Measurements from ENCODE around the gene LARP1B. TPM values are rescaled to one million over a fixed set of nuclear protein-coding genes. Genes with fewer than 3 reads are reported as not detected.
A peak's percentile ranks its signal among the peaks of the same experiment; 100 is the strongest.
"Not testable (repeated sequence)": the region's sequence is repeated elsewhere in the genome, so short reads cannot be mapped to it uniquely, and the experiment has no call there.

Gene LARP1B
- total RNA-seq, 2 donors from 2014 or later = 18.0 to 30.9 TPM

DNA sequence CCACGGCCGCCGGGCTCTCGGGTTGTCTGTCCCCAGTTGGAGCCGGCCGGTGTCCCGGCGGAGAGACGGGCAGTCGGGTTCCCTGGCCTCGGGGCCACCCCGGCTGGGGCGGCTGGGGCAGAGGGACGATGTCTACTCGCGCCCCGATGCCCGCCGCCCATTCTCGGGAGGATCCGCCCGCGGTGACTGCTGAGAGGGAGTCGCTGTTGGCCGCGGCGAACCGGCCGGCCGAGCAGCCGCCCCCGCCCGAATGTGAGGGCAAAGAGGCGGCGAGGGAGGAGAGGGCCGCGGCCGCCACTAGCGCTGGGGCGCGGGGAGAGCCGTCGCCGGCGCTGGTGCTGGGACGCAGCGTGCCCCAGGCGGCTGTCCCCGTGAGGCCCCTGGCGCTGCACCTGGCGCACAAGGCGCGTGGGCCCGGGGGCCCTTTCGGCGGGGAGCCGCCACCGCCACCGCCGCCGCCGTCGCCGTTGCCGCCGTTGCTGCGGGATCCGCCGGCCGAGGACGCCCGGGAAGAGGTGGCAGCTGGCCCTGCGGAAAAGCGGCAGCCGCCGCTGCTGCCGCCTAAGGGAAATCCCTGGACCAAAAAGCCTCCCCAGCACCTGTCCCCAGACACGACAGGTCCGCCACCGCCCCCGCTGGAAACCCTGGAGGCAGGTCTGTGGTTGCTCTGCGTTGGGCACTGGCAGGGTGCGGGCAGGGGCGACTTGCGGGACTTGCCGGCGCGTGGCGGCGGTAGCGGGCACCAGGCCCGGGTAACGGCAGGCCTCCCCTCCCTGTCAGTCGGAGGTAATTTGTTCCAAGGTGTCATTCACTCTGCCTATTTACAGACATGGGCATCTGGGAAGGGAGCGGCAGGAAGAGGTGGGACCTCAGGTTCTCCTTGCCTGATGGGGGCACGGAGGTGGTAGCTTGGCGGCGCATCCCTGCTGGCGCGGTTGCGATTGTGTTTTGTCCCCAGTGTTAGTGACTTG lies 739 bp downstream of the LARP1B start:
- peak; percentile 70 for DNase-seq (ENCODE audit: low spot score)
- H3K4me1 Mint-ChIP-seq (ENCODE audit: low read depth in 2 of 2) = peaks cover 0 to 5% of the 10 kb centered on the region in 2 donors
- no peak overlapping the region for H3K27ac Mint-ChIP-seq
- H3K27me3 Mint-ChIP-seq = no peaks in the 10 kb centered on the region
- peak overlapping the region; percentile 90 for H3K4me3 Mint-ChIP-seq
- no peaks in the 10 kb centered on the region for H3K36me3 Mint-ChIP-seq
- H3K9me3 Mint-ChIP-seq = no peaks in the 10 kb centered on the region
- peak; percentile 26 to 44 for ATAC-seq

DNA sequence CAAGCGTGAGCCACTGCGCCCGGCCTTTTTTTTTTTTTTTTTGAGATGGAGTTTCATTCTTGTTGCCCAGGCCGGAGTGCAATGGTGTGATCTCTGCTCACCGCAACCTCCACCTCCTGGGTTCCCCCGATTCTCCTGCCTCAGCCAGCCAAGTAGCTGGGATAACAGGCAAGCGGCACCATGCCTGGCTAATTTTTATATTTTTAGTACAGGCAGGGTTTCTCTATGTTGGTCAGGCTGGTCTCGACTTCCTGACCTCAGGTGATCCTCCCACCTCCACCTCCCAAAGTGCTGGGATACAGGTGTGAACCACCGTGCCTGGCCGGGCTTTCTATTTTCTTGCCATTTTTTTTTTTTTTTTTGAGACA lies 5.3 kb downstream of the LARP1B start:
- not testable (repeated sequence) for ATAC-seq; H3K4me3 Mint-ChIP-seq; H3K27ac Mint-ChIP-seq; DNase-seq (ENCODE audit: low spot score); H3K4me1 Mint-ChIP-seq (ENCODE audit: low read depth in 2 of 2); H3K36me3 Mint-ChIP-seq; H3K27me3 Mint-ChIP-seq; H3K9me3 Mint-ChIP-seq

DNA sequence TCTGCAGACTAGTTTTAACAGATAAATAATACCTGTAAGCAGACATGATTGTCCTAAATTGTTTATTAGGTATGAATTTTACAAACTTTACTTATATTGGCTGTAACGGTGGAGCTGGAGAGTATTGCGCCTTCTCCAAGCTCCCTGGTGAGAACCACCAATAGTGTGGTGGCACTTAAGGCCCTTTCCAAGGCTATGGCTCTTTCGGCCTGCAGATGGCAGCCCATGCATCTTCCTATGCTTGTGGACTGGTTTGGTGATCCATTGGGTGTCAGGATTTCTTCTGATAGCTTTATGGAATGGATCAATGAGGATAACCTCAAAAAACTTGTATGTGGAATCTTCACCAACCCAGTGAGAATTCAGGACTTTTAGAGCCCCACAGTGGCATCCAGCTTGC lies 7.8 kb downstream of the LARP1B start:
- Mint-ChIP-seq H3K4me3 (no peak overlapping the region), H3K27ac (no peak overlapping the region), H3K27me3 (no peaks in the 10 kb centered on the region), H3K9me3 (no peaks in the 10 kb centered on the region), H3K36me3 (no peaks in the 10 kb centered on the region), H3K4me1 (ENCODE audit: low read depth in 2 of 2) (no peaks in the 10 kb centered on the region)
- ATAC-seq = no peak
- DNase-seq (ENCODE audit: low spot score) = no peak

- DNase-seq (ENCODE audit: low spot score) (no peak), ATAC-seq (no peak)
- H3K4me3 Mint-ChIP-seq = no peak overlapping the region
- H3K4me1 Mint-ChIP-seq (ENCODE audit: low read depth in 2 of 2) = no peaks in the 10 kb centered on the region
- H3K27me3 Mint-ChIP-seq = no peaks in the 10 kb centered on the region
- H3K36me3 Mint-ChIP-seq = peaks cover 12% of the 10 kb centered on the region
- H3K27ac Mint-ChIP-seq = no peak overlapping the region
- H3K9me3 Mint-ChIP-seq = no peaks in the 10 kb centered on the region
Observed at GRCh38 chr4:128076464-128076863, 15.4 kb downstream of the LARP1B start.

GRCh38 chr4:128095293-128095692 lies 34.2 kb downstream of the LARP1B start:
- H3K27me3 Mint-ChIP-seq; H3K4me3 Mint-ChIP-seq; H3K4me1 Mint-ChIP-seq (ENCODE audit: low read depth in 2 of 2); H3K9me3 Mint-ChIP-seq; ATAC-seq; DNase-seq (ENCODE audit: low spot score); H3K27ac Mint-ChIP-seq: not testable (repeated sequence)
- peaks cover 15% of the 10 kb centered on the region for H3K36me3 Mint-ChIP-seq

DNA sequence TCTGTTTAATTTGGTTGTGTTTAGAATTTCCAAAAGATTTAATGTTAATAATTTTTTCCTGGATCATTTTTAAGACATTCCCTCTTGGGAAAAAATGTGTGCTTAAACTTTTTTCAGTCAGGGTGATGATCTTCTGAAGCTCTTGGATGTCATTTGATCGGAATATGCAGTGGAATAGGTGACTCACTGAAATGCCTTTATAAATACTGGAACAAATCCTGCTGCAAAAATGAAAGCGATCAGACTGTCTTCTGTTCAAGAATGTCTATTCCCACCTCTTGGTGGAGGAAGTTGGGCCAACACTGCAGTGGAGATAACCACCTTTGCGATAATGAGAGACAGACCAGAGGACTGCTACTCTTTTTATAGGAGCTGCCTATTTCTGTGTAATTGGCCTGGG lies 46.7 kb downstream of the LARP1B start:
- DNase-seq (ENCODE audit: low spot score) (no peak), ATAC-seq (no peak)
- no peaks in the 10 kb centered on the region for H3K27me3 Mint-ChIP-seq
- H3K36me3 Mint-ChIP-seq = no peaks in the 10 kb centered on the region
- H3K9me3 Mint-ChIP-seq = no peaks in the 10 kb centered on the region
- H3K4me1 Mint-ChIP-seq (ENCODE audit: low read depth in 2 of 2) = no peaks in the 10 kb centered on the region
- H3K27ac Mint-ChIP-seq = no peak overlapping the region
- H3K4me3 Mint-ChIP-seq = no peak overlapping the region

GRCh38 chr4:128123036-128123435 lies 61.9 kb downstream of the LARP1B start:
- no peaks in the 10 kb centered on the region for H3K9me3 Mint-ChIP-seq
- H3K27me3 Mint-ChIP-seq = no peaks in the 10 kb centered on the region
- no peaks in the 10 kb centered on the region for H3K4me1 Mint-ChIP-seq (ENCODE audit: low read depth in 2 of 2)
- no peak for ATAC-seq
- no peak overlapping the region for H3K4me3 Mint-ChIP-seq
- H3K36me3 Mint-ChIP-seq = peaks cover 6% of the 10 kb centered on the region
- no peak for DNase-seq (ENCODE audit: low spot score)
- H3K27ac Mint-ChIP-seq = no peak overlapping the region

DNA sequence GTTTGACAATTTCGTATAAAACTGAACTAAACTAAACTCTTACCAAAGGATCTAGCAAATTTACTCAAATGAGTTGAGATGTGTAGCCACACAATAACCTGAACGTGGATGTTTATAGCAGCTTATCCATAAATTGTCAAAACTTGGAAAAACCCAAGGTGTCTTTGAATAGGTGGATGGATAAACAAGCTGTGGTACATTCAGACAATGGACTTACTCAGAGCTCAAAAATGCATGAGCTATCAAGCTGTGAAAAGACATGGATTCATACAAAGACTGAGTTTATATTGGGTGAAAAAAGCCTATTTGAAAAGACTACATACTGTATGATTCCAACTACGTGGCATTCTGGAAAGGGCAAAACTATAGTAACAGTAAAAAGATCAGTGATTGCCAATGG lies 69.5 kb downstream of the LARP1B start:
- H3K4me3 Mint-ChIP-seq = no peak overlapping the region
- no peaks in the 10 kb centered on the region for H3K4me1 Mint-ChIP-seq (ENCODE audit: low read depth in 2 of 2)
- H3K9me3 Mint-ChIP-seq = peaks cover 3% of the 10 kb centered on the region
- H3K36me3 Mint-ChIP-seq = no peaks in the 10 kb centered on the region
- H3K27me3 Mint-ChIP-seq = no peaks in the 10 kb centered on the region
- ATAC-seq = no peak
- H3K27ac Mint-ChIP-seq = no peak overlapping the region
- no peak for DNase-seq (ENCODE audit: low spot score)

- ATAC-seq (no peak), DNase-seq (ENCODE audit: low spot score) (no peak)
- no peak overlapping the region for H3K4me3 Mint-ChIP-seq
- peaks cover 3% of the 10 kb centered on the region for H3K9me3 Mint-ChIP-seq
- H3K36me3 Mint-ChIP-seq = no peaks in the 10 kb centered on the region
- no peak overlapping the region for H3K27ac Mint-ChIP-seq
- H3K27me3 Mint-ChIP-seq = no peaks in the 10 kb centered on the region
- H3K4me1 Mint-ChIP-seq (ENCODE audit: low read depth in 2 of 2) = no peaks in the 10 kb centered on the region
Observed at GRCh38 chr4:128134925-128135324, 73.8 kb downstream of the LARP1B start.

DNA sequence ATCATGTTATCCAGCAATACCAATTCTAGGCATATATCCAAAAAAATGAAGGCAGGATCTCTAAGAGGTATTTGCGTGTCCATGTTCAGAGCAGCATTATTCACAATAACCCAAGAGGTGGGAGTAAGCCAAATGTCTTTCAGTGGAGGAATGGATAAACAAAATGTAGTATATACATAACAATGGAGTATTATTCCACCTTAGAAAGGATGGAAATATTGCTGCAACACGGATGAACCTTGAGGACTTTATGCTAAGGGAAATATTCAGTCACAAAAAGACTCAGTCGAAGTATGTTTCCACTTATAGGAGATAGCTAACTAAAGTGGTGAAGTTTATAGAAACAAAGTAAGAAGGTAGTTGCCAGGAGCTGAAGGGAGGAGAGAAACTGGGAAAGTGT lies 74.3 kb downstream of the LARP1B start:
- Mint-ChIP-seq H3K27ac (no peak overlapping the region), H3K27me3 (no peaks in the 10 kb centered on the region), H3K36me3 (no peaks in the 10 kb centered on the region), H3K9me3 (peaks cover 3% of the 10 kb centered on the region), H3K4me3 (no peak overlapping the region), H3K4me1 (ENCODE audit: low read depth in 2 of 2) (no peaks in the 10 kb centered on the region)
- ATAC-seq (no peak), DNase-seq (ENCODE audit: low spot score) (no peak)

DNA sequence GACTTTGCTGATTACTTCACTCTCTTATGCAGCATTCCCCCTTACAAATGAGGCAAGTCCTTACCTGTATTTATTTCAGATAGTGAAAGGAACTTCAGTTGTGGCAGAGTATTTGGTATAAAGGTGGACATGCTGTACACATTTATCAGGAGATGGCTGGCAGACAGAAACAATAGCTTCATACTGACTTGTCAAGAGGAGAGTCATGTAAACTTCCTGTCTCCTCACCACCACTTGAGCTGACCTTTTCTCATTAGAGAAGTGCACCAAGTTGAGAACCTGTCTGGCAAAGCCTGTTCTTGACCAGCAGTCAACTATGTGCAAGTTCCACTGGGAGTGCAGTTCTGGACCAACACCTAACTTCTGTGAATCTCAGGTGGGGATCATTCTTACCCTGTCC lies 80.8 kb downstream of the LARP1B start:
- no peak for ATAC-seq
- H3K4me3 Mint-ChIP-seq = no peak overlapping the region
- no peak overlapping the region for H3K27ac Mint-ChIP-seq
- DNase-seq (ENCODE audit: low spot score) = no peak
- H3K27me3 Mint-ChIP-seq = no peaks in the 10 kb centered on the region
- no peaks in the 10 kb centered on the region for H3K9me3 Mint-ChIP-seq
- H3K4me1 Mint-ChIP-seq (ENCODE audit: low read depth in 2 of 2) = no peaks in the 10 kb centered on the region
- H3K36me3 Mint-ChIP-seq = peaks cover 25% of the 10 kb centered on the region

- H3K4me3 Mint-ChIP-seq = no peak overlapping the region
- H3K27ac Mint-ChIP-seq = no peak overlapping the region
- no peaks in the 10 kb centered on the region for H3K4me1 Mint-ChIP-seq (ENCODE audit: low read depth in 2 of 2)
- no peak for ATAC-seq
- H3K27me3 Mint-ChIP-seq = no peaks in the 10 kb centered on the region
- H3K9me3 Mint-ChIP-seq = no peaks in the 10 kb centered on the region
- no peak for DNase-seq (ENCODE audit: low spot score)
- H3K36me3 Mint-ChIP-seq = peaks cover 25% of the 10 kb centered on the region
Observed at GRCh38 chr4:128145727-128146126, 84.6 kb downstream of the LARP1B start.

DNA sequence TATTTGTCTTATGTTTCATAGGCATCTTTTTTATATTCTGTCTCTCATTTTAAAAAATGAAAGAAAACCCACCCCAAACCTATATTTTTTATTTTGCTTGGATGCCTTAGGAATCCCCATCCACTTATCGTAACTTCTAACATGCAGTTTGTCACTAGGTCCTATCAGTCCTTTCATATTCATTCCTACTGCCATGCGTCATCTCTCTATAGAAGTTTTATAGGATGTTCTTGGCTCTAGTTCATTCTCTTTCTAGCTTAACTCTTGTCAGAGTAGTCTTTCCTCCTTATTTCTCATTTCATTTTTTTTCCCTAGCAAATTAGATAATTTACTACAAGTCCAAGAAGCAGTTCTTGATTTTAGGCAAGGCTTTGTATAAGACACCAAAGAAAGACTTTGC lies 92.7 kb downstream of the LARP1B start:
- no peak overlapping the region for H3K27ac Mint-ChIP-seq
- no peaks in the 10 kb centered on the region for H3K4me1 Mint-ChIP-seq (ENCODE audit: low read depth in 2 of 2)
- DNase-seq (ENCODE audit: low spot score) (no peak), ATAC-seq (no peak)
- no peak overlapping the region for H3K4me3 Mint-ChIP-seq
- peaks cover 5% of the 10 kb centered on the region for H3K9me3 Mint-ChIP-seq
- no peaks in the 10 kb centered on the region for H3K27me3 Mint-ChIP-seq
- H3K36me3 Mint-ChIP-seq = peaks cover 6% of the 10 kb centered on the region

- no peak for ATAC-seq
- Mint-ChIP-seq H3K27ac (no peak overlapping the region), H3K4me3 (no peak overlapping the region), H3K36me3 (peaks cover 6% of the 10 kb centered on the region), H3K9me3 (peaks cover 5% of the 10 kb centered on the region), H3K4me1 (ENCODE audit: low read depth in 2 of 2) (no peaks in the 10 kb centered on the region), H3K27me3 (no peaks in the 10 kb centered on the region)
- no peak for DNase-seq (ENCODE audit: low spot score)
Observed at GRCh38 chr4:128155231-128155855, 94.2 kb downstream of the LARP1B start.

All from natural killer cell treated with Interleukin-12 subunit alpha and Interleukin-12 subunit beta and Interleukin-15 and Interleukin-18, amount 100 ng/mL, for 72 hours (primary cell).